WI38 (cell line): ENCODE data around the gene ZP1.

Source experiments
- H3K4me3 ChIP-seq: 2 replicates; pipeline ENCODE4 v1.5.1; 2011; ENCODE audit warnings: low read depth, mild to moderate bottlenecking, control low read depth, low read length
- CTCF ChIP-seq: IDR thresholded peaks from 2 replicates; pipeline ENCODE4 v1.5.1; 2012; ENCODE audit warnings: low read depth, mild to moderate bottlenecking, control low read depth, low read length

Gene ZP1

DNA sequence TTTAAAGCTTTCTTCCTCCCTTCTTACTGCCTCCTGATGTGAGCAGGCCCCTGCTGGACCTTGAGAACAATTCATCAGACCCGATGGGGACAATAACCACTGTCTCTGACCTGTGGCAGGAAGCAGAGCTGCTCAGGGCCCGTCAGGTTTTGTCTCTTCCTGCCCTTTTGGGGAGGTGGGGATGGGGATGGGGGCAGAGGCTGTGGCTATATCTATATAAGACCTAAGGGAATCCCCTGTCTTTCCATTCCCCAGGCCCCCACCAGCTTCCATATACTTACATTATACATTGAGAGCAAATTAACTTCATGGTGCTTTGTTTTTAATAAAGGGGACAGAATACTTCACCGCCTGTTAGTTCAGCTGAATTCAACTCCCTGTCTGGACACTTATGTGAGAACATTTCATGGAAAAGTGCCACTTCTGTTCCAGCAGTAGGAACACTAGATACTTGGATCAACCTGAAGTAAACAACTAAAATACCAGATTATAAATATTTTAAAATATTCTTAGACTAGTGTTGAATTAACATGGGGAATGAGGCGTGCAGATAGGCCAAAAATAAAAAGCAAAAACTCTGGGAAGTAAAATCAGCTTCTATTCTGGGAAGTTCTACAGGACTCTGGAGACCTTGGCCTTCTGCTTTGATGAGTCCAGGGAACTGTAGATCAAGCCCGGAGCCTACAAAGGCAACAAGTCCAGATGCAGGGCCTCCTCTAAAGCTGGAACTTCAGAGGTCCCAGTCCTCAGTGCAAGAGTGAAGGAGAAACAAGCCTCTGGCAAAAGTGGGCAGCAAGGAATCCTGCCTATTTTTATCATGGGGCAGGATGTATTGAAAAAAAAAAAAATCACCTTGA, 11.1 kb downstream of the ZP1 start:
- no peak overlapping the region for H3K4me3 ChIP-seq
- no peak for TF ChIP-seq CTCF

DNA sequence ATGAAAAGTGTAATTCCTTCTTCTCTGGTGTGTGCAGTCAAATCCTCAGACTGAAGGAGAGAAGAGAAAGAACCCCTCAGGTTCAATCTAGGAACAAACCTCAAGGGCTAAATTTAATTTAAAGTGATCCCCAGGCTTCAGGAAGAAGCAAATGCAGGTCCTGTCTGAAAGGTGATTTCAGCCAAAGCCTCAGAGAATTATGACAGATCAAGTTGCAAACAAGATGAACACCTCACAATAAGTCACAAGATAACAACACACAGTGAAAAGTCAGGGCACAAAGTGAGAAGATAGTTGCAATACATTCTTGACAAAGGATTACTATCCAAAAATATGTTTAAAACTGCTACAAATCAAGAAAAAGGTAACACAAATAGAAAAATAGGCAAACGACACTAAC, 11.8 kb downstream of the ZP1 start:
- TF ChIP-seq CTCF: no peak
- no peak overlapping the region for H3K4me3 ChIP-seq

DNA sequence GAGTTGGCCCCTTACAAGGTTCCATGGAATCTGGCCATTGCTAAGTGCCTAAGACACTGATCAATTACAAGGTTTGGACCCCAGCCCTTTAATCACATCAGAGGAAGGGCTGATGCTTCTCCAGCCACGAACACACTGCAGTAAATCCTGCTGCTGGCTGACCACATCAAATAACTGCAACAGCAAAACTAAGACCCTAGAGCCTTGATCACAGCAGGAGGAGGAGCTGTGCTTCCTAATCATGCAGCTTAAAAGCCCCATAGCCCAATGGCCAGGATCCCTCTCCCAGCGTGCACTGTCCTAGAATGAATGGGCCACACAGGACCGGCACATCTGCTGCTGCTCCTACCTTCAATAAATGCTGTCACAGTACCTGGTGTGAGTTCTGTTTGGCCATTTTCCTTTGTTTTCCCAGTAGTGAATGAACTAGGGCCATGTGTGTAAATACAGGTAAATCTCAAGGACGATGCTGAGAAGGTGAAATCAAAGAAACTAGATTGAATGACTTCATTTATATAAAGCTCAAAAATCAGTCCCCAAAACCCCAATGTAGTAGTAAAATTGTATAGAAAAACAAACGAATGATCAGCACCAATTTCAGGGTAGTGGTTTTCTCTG, 12.7 kb downstream of the ZP1 start:
- no peak overlapping the region for H3K4me3 ChIP-seq
- no peak for TF ChIP-seq CTCF

GRCh38 chr11:60880643-60881282, 13.4 kb downstream of the ZP1 start:
- TF ChIP-seq CTCF: no peak
- H3K4me3 ChIP-seq: no peak overlapping the region

DNA sequence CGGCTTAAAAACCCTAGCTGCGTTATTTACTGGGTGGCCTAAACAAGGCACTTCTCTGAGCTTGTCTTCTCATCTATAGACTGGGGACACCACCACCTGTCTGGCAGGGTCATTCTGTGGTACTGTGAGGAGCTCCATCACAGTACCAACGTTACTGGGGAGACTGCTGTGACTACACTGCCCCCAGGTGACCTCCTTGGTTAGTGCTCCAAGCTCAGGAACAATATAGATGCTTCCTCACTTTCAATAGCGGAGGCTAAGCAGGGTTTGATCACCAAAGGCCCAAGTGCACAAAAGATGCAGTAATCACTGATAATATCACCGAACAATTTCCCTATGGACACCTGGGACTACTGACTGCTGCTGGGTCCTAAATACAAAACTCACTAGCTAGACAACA, 20.2 kb downstream of the ZP1 start:
- TF ChIP-seq CTCF: peak; percentile 69
- no peak overlapping the region for H3K4me3 ChIP-seq

- no peak for TF ChIP-seq CTCF
- no peak overlapping the region for H3K4me3 ChIP-seq
These were observed 22.5 kb downstream of the ZP1 start for GRCh38 chr11:60889869-60890311.

GRCh38 chr11:60890696-60891095, 23.4 kb downstream of the ZP1 start:
- TF ChIP-seq CTCF: no peak
- H3K4me3 ChIP-seq: no peak overlapping the region
